Hepatic stellate cell (primary cell): ENCODE data around the gene RBM28.
A peak's percentile ranks its signal among the peaks of the same experiment; 100 is the strongest.
"Not testable (repeated sequence)": the region's sequence is repeated elsewhere in the genome, so short reads cannot be mapped to it uniquely, and the experiment has no call there.

Experiments
- DNase-seq: peaks from one replicate; pipeline ENCODE4 v3.0.0; 2011; ENCODE audit warnings: low spot score

The RBM28 gene

GRCh38 chr7:128347647-128348097 is 4.0 kb upstream of the RBM28 start:
- peak; percentile 60 for DNase-seq

DNA sequence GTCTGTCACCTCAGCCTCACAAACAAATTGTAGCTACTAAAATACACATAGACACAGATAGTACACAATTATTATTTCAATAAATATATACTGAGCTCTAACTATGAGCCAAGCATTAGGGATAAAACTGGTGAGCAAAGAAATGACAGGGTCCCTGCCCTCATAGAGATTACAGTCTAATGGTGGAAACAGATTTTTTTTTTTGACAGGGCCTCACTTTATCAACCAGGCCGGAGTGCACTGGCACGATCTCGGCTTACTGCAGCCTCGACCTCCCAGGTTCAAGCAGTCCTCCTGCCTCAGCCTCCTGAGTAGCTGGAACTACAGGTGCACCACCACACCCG is 695 bp upstream of the RBM28 start:
- no peak for DNase-seq

DNA sequence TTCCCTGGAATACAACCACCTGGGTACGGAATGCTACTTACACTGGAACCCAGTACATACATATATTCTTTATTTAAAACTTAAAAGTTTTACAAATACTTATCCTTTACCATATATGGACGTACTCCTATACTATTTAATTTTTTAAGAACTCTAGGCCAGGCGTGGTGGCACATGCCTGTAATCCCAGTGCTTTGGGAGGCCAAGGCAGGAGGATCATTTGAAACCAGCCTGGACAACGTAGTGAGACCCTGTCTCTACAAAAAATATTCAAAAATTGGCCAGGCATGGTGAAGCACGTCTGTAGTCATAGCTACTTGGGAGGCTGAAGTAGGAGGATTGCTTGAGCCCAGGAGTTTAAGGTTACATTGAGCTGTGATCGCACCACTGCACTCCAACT is 2.0 kb downstream of the RBM28 start:
- DNase-seq, result no peak

- no peak for DNase-seq
Observed at GRCh38 chr7:128335730-128336129, 8.0 kb downstream of the RBM28 start.

DNA sequence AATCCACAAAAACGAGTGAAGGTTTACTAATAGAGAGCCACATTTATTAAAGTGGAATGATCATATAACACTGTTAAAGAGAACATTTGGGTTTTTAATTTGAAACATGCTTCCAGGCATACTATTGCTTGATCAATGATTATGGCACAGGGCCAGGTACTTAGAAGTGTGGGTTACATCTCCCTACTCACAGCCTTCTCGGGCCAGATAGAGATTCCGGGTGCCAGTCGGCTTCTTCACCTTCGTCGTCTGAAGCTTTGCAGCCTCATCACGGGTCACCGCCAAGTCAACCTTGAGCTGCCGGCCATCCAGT is 19.4 kb downstream of the RBM28 start:
- DNase-seq, result no peak

DNA sequence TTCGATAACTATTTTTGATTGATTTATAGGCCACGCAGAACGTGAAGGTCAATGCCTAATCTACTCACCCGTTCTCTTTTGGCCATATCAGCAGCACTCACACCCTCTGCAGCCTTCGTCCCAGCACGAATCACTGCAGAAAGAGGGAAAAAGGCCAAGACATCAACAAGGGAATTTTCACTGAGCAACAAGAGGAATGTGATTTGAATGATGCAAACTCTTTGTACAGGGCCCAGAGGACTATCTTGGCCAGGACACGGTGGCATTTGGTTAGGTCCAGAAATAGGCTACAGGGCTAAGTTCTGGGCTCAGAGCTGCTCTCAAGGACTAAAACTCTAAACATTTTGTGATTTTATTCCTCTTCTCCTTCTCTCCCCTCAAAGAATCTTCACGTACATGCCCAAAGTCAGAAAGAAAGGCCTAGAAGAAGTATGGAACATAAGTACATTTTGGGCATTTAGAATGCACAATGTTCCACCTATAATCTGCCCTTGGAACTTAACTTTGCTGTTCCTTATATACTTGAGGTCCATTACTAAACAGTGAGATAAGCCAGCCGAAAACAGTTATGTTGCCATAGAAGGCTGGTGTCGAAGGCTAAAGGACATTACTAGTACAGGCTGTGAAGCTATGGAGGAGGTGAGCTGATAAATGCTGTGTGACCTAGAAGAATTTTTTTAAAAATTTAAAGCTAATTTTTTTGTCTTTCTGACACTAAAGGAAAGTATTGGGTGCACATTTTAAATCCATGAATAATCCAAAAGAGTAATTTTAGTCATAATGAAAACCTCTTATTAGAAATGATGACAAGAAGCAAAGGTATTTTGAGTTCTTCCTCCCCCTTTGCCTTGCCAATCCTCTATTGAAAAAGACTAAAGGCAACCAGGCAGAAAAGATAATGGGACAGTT is 20.0 kb downstream of the RBM28 start:
- DNase-seq, result no peak

- no peak for DNase-seq
Observed at GRCh38 chr7:128323040-128323439, 20.7 kb downstream of the RBM28 start.

- peak; percentile 47 for DNase-seq
Observed at GRCh38 chr7:128322040-128322643, 21.6 kb downstream of the RBM28 start.

GRCh38 chr7:128321044-128321422 is 22.7 kb downstream of the RBM28 start:
- no peak for DNase-seq

GRCh38 chr7:128318691-128319090 is 25.0 kb downstream of the RBM28 start:
- no peak for DNase-seq

- DNase-seq, result no peak
Observed at GRCh38 chr7:128311013-128311412, 32.7 kb downstream of the RBM28 start.

GRCh38 chr7:128310499-128310898 is 33.2 kb downstream of the RBM28 start:
- no peak for DNase-seq

DNA sequence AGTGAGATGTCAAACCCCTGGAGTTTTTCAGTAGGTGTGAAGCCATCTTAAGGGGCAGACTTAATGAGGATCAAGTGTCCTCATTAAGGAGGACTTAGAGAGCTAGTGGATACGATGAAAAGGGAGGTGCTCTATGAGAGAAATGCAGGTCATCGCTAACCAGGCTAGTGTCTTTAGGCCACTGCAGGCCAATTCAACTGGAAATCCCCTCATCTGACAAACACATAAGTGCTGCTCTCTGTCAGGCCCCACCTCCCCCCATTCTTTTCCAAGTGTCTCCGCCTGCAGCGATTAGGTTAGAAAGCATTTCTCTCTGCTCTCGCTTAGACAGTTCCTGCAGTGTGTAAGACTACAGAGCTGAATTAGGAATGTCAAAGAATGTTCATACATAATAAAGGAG is 33.7 kb downstream of the RBM28 start:
- DNase-seq, result no peak

DNA sequence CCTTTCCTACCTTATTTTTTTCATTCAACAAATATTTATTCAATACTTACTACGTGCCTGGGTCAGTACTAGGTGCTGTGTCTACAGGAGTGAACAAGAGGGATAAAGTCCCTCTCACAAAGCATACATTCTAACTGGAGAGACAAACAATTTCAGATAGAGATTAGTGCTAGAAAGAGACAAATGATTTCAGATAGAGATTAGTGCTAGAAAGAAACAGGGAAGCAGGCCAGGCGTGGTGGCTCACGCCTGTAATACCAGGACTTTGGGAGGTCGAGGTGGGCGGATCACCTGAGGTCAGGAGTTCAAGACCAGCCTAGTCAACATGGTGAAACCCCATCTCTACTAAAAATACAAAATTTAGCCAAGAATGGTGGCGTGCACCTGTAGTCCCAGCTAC is 34.6 kb downstream of the RBM28 start:
- no peak for DNase-seq

- no peak for DNase-seq
Observed at GRCh38 chr7:128307061-128307460, 36.6 kb downstream of the RBM28 start.

GRCh38 chr7:128304212-128304611 is 39.5 kb downstream of the RBM28 start:
- DNase-seq, result no peak

DNA sequence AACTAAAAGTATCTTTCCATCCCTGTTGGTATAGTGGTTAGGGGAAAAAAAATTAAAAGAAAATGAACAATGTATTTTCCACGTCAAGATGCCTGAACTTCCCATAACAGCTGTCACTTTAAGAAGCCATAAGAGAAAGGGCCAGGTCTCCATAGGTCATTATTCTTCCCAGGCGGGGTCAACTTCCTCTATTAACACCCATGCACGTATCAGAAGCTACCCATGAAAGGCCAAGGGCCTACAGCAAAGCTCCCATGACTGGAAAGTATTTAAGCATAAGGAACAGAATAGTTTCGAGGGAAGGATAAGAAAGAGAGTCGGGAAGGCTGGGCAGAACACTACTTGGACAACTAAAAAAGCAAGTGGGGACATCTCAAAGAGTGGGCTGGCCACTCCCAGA is 40.1 kb downstream of the RBM28 start:
- DNase-seq, result no peak

GRCh38 chr7:128303133-128303532 is 40.6 kb downstream of the RBM28 start:
- DNase-seq, result no peak

DNA sequence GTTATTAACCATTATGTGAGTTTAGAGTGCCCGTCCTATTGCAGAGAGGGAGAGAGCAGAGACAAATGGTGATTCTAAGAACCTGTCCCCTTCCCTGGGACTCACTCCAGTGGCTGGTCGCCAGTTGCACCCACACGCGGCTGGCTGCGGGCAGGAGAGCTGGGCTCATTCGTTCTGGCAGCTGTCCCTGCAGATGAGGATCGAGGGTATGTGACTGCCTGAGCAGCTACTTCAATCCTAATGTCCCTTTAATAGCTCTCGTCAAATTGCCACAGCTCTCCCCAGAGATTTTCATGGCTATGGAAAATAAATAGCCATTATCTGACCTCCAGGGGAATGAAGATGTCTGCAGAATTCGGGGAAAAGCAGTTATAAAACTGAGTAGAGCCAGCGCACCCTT is 41.6 kb downstream of the RBM28 start:
- DNase-seq, result no peak

- no peak for DNase-seq
Observed at GRCh38 chr7:128299109-128299607, 44.5 kb downstream of the RBM28 start.

GRCh38 chr7:128298004-128298403 is 45.7 kb downstream of the RBM28 start:
- DNase-seq, result not testable (repeated sequence)

GRCh38 chr7:128287556-128287955 is 56.2 kb downstream of the RBM28 start:
- DNase-seq, result no peak

- DNase-seq, result no peak
Observed at GRCh38 chr7:128284102-128284501, 59.6 kb downstream of the RBM28 start.
